ENCODE measurements around the gene ZNF672. TPM values are rescaled to one million over a fixed set of nuclear protein-coding genes. Genes with fewer than 3 reads are reported as not detected.

ZNF672 gene
- total RNA-seq, 4 donors from 2014 or later = 16.5 to 25.6 (median 19.7) TPM

GRCh38 chr1:248849152-248849551 is 11.1 kb downstream of the ZNF672 start:
- TF ChIP-seq CTCF (IDR thresholded peaks at IDR 0.05; ENCODE audit: low read depth) = no peak

DNA sequence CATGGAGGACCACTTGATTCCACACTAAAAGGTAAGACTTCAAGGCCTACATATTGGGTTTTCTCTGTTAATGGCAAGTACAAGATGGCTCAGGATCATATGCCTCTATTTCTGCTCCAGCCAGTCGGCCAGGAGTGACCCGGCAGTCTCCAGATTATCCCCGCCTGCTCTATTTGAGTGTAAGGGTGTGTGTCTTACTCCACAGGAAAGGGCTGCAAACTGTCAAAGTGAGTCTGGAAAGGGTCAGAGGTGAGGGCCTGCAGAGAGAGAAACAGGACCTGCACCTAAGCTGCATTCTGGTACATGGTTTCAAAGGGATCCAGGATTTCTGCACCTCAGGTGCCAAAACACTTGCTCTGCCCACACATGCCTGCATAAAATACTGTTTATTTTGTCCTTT is 11.6 kb downstream of the ZNF672 start:
- no peak for TF ChIP-seq CTCF (IDR thresholded peaks at IDR 0.05; ENCODE audit: low read depth)

- no peak for TF ChIP-seq CTCF (IDR thresholded peaks at IDR 0.05; ENCODE audit: low read depth)
Measured at GRCh38 chr1:248850124-248850523, 12.1 kb downstream of the ZNF672 start.

- no peak for TF ChIP-seq CTCF (IDR thresholded peaks at IDR 0.05; ENCODE audit: low read depth)
Measured at GRCh38 chr1:248850536-248851251, 12.7 kb downstream of the ZNF672 start.

DNA sequence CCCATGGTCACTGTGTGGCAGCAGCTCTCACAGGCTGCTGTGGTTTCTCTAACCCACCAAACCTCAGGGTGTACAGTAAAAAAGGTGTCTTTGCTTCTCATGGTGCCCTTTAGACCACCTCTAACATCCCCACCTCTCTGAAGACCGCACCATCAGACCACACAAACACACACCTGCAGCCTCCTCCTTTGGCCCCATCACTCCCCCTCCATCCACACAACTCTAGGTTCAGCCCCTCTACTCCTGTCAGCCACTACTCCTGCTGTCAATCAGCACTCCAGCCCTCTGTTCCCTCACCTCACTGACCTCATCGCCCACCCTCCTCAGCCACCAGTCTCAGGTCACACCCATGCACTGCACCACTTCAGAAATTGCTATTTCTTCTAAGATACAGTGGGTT is 13.4 kb downstream of the ZNF672 start:
- TF ChIP-seq CTCF (IDR thresholded peaks at IDR 0.05; ENCODE audit: low read depth) = no peak

DNA sequence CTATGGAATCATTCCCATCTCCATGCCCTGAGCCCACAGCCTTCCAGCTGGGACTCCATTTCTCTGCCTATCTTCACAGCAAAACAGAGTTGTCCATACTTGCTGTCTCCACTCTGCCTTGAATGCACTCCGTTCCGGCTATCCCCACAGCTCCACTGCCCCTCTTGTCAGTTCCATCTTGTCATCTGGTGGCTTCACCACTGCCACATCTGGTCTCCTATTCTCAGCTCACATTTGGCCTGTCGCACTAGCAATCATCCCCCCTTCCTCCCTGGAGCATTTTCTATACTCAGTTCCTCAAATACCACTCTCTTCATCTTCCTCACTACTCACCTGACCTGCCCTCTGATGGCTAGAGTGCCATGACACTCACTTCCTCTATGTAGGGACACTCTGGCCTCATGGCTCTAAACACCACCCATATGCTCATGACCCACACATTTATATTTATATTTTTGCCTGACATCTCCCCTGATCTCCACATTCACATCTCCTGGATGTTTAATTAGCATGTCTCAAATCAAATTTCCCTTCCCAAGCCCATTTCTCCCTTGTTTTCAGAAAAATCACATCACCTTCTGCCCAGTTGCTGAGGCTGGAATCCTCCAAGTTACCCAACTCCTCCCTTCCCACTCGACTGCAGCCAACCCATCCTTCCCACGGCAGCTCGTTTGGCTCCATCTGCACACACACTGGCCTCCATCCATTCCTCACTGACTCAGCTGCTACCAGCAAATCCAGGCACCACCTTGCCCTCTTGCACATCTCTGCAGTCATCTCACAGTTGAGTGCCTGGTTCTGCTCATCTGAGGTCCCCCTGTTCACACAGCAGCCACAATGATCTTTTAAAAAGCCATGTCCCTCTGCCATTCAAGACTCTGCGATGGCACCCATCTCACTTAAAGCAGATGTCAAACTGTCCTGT is 14.7 kb downstream of the ZNF672 start:
- TF ChIP-seq CTCF (IDR thresholded peaks at IDR 0.05; ENCODE audit: low read depth) = no peak

- no peak for TF ChIP-seq CTCF (IDR thresholded peaks at IDR 0.05; ENCODE audit: low read depth)
Measured at GRCh38 chr1:248853663-248854375, 15.8 kb downstream of the ZNF672 start.
